ENCODE results near the gene IQSEC3. TPM values are rescaled to one million over a fixed set of nuclear protein-coding genes. Genes with fewer than 3 reads are reported as not detected.
A peak's percentile ranks its signal among the peaks of the same experiment; 100 is the strongest.

The IQSEC3 gene
- total and polyA plus RNA-seq, 8 donors: 0.16 to 10.1 (median 1.2) TPM

GRCh38 chr12:169528-170370 lies 103.2 kb downstream of the IQSEC3 start:
- FAIRE-seq (no peak), DNase-seq (peak in 1 of 6 donors; percentile 33), ATAC-seq (no peak)
- intact Hi-C loops (cut with DNase I): no loop called here
- H3K27me3 ChIP-seq: no peaks in the 10 kb centered on the region
- no peaks in the 10 kb centered on the region for H3K36me3 ChIP-seq
- WGBS, 2 donors: 71 to 72% methylated on average over 17 of the region's 17 CpGs
- H3K4me1 ChIP-seq: no peaks in the 10 kb centered on the region
- H3K27ac ChIP-seq: no peak overlapping the region
- no peak for TF ChIP-seq CTCF (IDR thresholded peaks at IDR 0.05)
- H3K9me3 ChIP-seq: no peaks in the 10 kb centered on the region
- H3K4me3 ChIP-seq: no peak overlapping the region

- no peaks in the 10 kb centered on the region for H3K36me3 ChIP-seq
- no peak overlapping the region for H3K4me3 ChIP-seq
- WGBS, 2 donors: 75 to 82% methylated on average over 29 of the region's 29 CpGs
- H3K27me3 ChIP-seq: no peaks in the 10 kb centered on the region
- H3K9me3 ChIP-seq: no peaks in the 10 kb centered on the region
- ATAC-seq: no peak
- peak in 1 of 6 donors; percentile 29 for DNase-seq
- no peak overlapping the region for H3K27ac ChIP-seq
- FAIRE-seq: no peak
- intact Hi-C loops (cut with DNase I): no loop called here
- TF ChIP-seq CTCF (IDR thresholded peaks at IDR 0.05): no peak
- H3K4me1 ChIP-seq: no peaks in the 10 kb centered on the region
Measured at GRCh38 chr12:170371-171225, 104.0 kb downstream of the IQSEC3 start.

GRCh38 chr12:171276-171675 lies 104.7 kb downstream of the IQSEC3 start:
- no peaks in the 10 kb centered on the region for H3K36me3 ChIP-seq
- FAIRE-seq (no peak), ATAC-seq (no peak), DNase-seq (peak in 1 of 6 donors; percentile 28)
- H3K9me3 ChIP-seq: no peaks in the 10 kb centered on the region
- WGBS, 2 donors: 76 to 86% methylated on average over 10 of the region's 10 CpGs
- H3K4me1 ChIP-seq: no peaks in the 10 kb centered on the region
- H3K4me3 ChIP-seq: no peak overlapping the region
- TF ChIP-seq CTCF (IDR thresholded peaks at IDR 0.05): no peak
- intact Hi-C loops (cut with DNase I): no loop called here
- no peaks in the 10 kb centered on the region for H3K27me3 ChIP-seq
- no peak overlapping the region for H3K27ac ChIP-seq

- WGBS, 2 donors: 48 to 62% methylated on average over 18 of the region's 18 CpGs
- TF ChIP-seq CTCF (IDR thresholded peaks at IDR 0.05): no peak
- intact Hi-C loops (cut with DNase I): no loop called here
- peak in 1 of 4 donors; percentile 15 for ATAC-seq
- no peaks in the 10 kb centered on the region for H3K27me3 ChIP-seq
- no peaks in the 10 kb centered on the region for H3K36me3 ChIP-seq
- FAIRE-seq: no peak
- H3K9me3 ChIP-seq: no peaks in the 10 kb centered on the region
- H3K27ac ChIP-seq: no peak overlapping the region
- DNase-seq: peak in 1 of 6 donors; percentile 59
- no peaks in the 10 kb centered on the region for H3K4me1 ChIP-seq
- no peak overlapping the region for H3K4me3 ChIP-seq
Measured at GRCh38 chr12:171743-172676, 105.4 kb downstream of the IQSEC3 start.
